Stimulated activated CD4-positive, alpha-beta T cell treated with anti-CD3 and anti-CD28 coated beads, Interleukin-2, amount 100 ng/mL, for 4 hours (primary cell): ENCODE results near the gene ANKRD30A.
"Not testable (repeated sequence)": the region's sequence is repeated elsewhere in the genome, so short reads cannot be mapped to it uniquely, and the experiment has no call there.

Experiments
- DNase-seq: peaks from one replicate; pipeline ENCODE4 v3.0.0-alpha.2; 2020; ENCODE audit warnings: low read depth

ANKRD30A gene, protein sequence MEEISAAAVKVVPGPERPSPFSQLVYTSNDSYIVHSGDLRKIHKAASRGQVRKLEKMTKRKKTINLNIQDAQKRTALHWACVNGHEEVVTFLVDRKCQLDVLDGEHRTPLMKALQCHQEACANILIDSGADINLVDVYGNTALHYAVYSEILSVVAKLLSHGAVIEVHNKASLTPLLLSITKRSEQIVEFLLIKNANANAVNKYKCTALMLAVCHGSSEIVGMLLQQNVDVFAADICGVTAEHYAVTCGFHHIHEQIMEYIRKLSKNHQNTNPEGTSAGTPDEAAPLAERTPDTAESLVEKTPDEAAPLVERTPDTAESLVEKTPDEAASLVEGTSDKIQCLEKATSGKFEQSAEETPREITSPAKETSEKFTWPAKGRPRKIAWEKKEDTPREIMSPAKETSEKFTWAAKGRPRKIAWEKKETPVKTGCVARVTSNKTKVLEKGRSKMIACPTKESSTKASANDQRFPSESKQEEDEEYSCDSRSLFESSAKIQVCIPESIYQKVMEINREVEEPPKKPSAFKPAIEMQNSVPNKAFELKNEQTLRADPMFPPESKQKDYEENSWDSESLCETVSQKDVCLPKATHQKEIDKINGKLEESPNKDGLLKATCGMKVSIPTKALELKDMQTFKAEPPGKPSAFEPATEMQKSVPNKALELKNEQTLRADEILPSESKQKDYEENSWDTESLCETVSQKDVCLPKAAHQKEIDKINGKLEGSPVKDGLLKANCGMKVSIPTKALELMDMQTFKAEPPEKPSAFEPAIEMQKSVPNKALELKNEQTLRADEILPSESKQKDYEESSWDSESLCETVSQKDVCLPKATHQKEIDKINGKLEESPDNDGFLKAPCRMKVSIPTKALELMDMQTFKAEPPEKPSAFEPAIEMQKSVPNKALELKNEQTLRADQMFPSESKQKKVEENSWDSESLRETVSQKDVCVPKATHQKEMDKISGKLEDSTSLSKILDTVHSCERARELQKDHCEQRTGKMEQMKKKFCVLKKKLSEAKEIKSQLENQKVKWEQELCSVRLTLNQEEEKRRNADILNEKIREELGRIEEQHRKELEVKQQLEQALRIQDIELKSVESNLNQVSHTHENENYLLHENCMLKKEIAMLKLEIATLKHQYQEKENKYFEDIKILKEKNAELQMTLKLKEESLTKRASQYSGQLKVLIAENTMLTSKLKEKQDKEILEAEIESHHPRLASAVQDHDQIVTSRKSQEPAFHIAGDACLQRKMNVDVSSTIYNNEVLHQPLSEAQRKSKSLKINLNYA (N-terminal part only)

GRCh38 chr10:37125191-37125732, at the start of gene ANKRD30A:
ANKRD30A (plus strand) TSS chr10:37125598; CDS start chr10:37125788, 190 bp downstream.
- no peak for DNase-seq

DNA sequence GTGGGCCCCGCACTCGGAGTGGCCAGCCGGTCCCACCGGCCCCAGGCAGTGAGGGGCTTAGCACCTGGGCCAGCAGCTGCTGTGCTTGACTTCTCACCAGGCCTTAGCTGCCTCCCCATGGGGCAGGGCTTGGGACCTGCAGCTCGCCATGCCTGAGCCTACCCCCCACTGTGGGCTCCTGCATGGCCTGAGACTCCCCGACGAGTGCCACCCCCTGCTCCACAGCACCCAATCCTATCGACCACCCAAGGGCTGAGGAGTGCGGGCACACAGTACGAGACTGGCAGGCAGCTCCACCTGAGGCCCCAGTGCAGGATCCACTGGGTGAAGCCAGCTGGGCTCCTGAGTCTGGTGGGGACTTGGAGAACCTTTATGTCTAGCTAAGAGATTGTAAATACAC, 49.3 kb upstream of the ANKRD30A start:
- not testable (repeated sequence) for DNase-seq

GRCh38 chr10:37095792-37096573, 29.4 kb upstream of the ANKRD30A start:
- no peak for DNase-seq

DNA sequence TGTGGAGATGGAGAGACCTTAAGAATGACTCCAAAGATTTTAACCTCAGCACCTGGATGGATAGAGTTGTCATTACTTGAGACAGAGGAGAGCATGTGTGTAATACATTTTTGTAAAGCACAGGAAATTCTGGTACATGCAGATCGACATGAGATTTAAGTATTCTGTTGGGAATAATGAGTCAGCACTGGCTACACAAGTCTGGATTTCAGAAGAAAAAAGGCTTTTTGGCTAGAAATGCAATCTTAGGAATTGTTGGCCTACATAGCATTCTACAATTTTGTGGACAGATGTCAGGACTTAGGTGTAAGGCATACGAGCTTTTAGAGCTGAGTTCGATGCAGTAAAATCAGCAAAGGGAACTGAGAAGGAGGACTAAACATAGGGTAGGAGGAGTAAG, 24.1 kb upstream of the ANKRD30A start:
- no peak for DNase-seq

GRCh38 chr10:37109000-37109399, 16.4 kb upstream of the ANKRD30A start:
- DNase-seq = no peak

GRCh38 chr10:37124532-37124931, 866 bp upstream of the ANKRD30A start:
- no peak for DNase-seq

DNA sequence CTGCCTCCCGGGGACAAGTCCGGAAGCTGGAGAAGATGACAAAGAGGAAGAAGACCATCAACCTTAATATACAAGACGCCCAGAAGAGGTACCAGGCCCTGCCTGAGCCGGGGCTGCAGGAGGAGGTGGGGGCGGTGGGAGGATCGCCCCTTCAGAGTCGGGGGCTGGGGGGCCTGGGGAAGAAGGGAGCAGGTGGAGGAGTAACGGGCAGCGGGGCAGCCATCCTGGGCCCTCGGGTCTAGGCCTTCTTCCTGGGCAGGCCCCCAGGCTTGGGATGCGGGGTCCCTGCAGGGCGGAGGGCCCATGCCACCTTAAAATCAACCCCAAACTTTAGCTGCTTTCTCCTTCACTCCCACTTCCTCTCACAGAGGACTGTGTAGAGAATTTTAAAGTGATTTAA, 523 bp downstream of the ANKRD30A start:
- no peak for DNase-seq

DNA sequence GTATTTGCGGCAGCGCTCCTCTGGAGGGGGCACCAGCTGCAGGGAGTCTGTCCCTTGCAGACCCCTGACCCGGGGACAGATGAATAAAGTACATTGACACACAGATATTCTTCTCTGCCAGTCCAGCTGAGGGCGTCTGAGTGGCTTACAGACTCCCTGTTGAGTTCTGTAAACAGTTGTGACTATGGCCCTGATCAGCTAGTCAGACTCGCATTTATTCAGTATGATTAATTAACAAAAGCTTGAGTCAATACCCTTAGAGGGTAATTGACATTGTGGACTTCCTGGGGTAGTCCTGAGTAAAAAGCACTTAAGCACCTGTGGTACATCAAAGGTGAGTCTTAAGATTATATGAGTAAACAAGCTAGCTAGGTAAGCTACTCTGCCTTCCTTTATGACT, 21.0 kb downstream of the ANKRD30A start:
- DNase-seq = no peak

DNA sequence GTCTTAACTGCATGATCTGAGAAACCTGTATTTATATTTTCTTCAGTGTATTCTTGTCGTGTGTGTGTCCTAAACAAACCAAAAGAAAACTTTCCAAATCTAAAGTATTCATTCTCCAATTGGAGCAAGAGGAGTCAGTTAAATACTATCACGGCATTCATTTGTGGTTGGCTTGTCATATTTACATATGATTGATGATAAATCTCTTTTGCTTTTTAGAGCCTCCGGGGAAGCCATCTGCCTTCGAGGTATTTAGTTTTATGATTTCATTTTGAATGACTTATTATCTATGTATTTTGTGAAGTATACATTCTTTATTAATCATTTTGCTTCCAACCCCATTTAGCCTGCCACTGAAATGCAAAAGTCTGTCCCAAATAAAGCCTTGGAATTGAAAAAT, 37.0 kb downstream of the ANKRD30A start:
- DNase-seq = not testable (repeated sequence)

DNA sequence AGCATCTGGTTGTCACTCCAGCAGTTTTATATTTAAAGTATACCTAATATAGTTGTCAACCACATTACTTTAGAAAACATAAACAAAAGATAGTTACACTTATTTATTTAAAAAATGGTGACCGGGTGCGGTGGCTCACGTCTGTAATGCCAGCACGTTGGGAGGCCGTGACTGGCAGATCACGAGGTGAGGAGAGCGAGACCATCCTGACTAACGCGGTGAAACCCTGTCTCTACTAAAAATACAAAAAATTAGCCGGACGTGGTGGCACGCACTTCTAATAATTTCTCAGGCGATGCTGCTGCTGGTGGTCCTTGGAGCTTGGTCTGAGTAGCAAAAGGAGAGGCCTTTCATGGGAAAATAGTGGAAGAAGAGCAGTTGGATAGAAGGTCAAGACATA, 46.5 kb downstream of the ANKRD30A start:
- DNase-seq = not testable (repeated sequence)

DNA sequence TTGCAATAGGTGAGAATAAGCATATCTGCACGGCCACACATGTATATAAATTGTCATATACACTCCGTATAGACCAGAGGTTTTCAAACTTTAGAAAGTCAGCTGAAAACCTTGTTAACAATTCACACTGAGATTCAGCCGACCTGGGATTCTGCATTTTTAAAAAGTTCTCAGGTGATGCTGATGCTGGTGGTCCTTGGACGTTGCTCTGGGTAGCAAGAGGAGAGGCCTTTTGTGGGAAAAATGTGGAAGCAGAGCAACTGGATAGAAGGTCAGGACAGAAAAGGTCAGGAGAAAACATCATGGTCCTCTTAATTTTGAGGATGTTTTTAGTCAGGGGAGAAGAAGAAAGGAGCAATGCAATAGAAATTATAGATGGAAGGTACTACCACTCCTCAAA, 52.9 kb downstream of the ANKRD30A start:
- DNase-seq = not testable (repeated sequence)

DNA sequence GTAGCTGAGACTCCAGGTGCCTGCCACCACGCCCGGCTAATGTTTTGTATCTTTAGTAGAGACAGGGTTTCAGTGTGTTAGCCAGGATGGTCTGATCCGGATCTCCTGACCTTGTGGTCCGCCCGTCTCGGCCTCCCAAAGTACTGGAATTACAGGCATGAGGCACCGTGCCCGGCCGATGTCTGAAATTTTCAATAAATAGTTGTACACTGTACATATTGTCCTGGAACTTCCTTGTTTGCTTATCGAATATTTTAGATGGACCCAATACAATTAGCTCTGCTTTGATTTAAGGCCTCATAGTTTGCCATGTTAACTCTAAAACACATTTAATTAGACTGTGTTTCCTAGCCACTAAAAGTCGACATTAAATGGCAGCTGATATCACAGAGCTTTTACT, 57.3 kb downstream of the ANKRD30A start:
- DNase-seq = not testable (repeated sequence)

DNA sequence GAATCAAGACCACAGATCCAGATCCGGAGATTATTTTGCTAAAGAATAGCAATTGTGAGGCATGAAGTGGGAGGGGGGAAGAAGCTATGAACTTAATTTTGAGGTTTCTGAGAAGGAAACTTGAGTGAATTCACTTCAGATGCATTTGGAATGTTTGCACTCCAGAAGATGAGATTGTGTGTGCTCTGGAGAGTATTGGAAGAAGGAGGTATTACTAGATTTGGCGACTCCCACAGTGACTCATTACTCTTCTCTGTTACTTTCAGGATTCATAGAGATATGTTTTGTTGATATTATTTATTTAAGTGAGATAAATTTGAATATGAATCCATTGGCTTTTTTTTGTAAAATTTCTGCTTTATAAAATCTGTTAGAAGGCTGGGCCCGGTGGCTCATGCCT, 80.7 kb downstream of the ANKRD30A start:
- DNase-seq = no peak

GRCh38 chr10:37220866-37221265, 95.5 kb downstream of the ANKRD30A start:
- DNase-seq = no peak

DNA sequence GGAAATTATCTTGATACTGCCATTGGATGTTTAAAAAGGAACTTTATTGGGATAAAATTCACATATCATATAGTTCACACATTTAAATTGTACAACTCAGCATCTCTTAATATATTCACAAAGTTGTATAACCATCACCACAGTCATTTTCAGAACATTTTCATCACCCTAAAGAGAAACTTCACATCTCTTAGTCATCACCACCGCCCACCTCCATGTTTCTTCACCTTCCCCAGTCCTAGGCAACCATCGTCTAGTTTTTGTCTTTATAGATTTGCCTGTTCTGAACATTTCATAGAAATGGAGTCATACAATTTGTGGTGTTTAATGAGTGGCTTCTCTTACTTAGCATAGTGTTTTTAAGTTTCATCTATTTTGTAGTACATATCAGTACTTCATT, 96.6 kb downstream of the ANKRD30A start:
- no peak for DNase-seq

GRCh38 chr10:37225163-37225562, 99.8 kb downstream of the ANKRD30A start:
- no peak for DNase-seq

DNA sequence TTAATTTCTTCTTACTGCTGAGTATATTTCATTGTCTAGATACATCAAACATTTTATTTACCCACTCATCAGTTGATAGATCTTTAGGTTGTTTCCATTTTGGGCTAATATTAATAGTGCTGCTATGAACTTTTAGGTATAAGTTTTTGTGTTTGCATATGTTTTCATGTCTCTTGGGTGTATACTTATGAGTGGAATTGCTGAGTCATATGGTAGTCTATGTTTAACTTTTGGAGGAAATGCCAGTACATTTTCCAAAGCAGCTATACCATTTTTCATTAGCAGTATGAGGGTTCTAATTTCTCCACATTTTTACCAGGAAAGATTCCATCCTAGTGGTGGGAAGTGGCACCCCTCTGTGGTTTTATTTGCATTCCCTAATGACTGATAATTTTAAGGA, 101.1 kb downstream of the ANKRD30A start:
- DNase-seq = no peak

DNA sequence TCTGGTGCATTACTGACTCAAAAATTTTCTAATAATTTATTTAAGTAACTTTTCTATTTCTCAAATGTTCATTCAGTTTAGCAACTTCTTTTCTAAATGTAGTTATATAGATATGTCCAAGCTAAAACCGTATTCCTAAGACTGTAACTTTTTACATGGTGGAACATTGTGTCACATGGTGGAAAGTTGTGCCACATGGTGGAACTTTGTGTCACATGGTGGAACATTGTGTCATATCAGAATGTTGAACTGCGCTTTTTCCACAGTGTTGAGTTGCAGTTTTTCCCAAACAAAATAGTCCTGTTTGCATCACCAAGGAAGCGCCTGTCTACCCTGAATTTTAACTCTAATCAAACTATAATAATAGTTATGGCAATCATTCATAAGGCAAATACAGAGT, 109.3 kb downstream of the ANKRD30A start:
- no peak for DNase-seq

DNA sequence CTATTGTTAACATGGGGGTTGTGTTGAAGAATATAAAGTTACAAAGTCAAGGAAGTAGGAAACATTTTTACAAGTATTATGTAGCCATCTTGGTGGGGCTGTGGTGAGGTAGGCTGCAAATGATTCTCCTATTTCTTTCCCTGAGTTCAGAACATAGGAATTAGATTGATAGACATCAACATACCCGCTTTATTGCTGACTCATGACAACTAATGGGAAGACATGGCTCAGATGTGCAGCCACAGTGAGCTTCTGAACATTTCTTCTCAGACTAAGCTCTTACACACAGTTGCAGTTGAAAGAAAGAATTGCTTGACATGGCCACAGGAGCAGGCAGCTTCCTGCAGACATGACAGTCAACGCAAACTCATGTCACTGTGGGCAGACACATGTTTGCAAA, 110.7 kb downstream of the ANKRD30A start:
- no peak for DNase-seq

GRCh38 chr10:37240223-37240622, 114.8 kb downstream of the ANKRD30A start:
- no peak for DNase-seq

- no peak for DNase-seq
Observed at GRCh38 chr10:37246637-37247036, 121.2 kb downstream of the ANKRD30A start.
